Measurements from ENCODE around the gene HOXD4.

GRCh38 chr2:176134035-176134434 is 17.3 kb upstream of the HOXD4 start:
- TF ChIP-seq POLR2A (IDR thresholded peaks at IDR 0.05; ENCODE audit: low read length) = no peak
- TF ChIP-seq GATA1 (IDR thresholded peaks at IDR 0.05; ENCODE audit: low read depth, low read length) = no peak
